Body of pancreas (tissue), 4 donors: ENCODE measurements around the gene NAXE.

Experiments
- POLR2A ChIP-seq, 3 donors: fragments of 450-650 bp; IDR thresholded peaks; one replicate each; pipeline ENCODE4 v1.6.1; 2016; ENCODE audit warnings: antibody characterized with exemption in 3 of 3, mild to moderate bottlenecking in 2 of 3
- TF ChIP-seq, protein P1 (sequence below), 7 experiments: fragments of 450-650 bp in 4 of 7; fragments of 200-600 bp in 3 of 7; sonication (generic) in 3 of 7; IDR thresholded peaks; one replicate each; pipeline ENCODE4 v1.5.1; 2016 to 2019; ENCODE audit warnings: antibody characterized with exemption in 7 of 7

DNA sequence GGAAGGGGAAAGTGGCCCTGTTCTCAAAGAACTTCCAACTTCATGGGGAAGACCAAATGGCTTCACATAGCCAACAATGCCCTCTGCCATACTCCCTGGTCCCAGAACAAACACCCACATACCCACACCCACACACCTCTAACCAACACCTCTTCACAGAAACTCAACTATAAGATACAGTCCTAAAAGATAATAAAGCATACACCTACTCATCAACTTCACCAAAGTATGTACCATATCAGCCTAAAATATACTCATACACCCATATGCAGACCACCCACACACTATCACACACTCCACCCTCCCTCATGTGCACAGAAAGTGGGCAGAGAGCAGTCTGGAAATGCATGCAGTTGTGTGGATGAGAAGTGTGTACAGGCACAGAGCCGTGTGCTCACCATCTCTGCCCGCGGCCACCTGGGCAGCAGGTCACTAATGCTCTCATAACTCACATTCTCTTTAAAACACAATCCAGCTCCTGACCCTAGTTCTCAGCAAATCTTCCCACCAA is 46.9 kb upstream of the NAXE start:
- TF ChIP-seq POLR2A (IDR thresholded peaks at IDR 0.05) = no peak
- TF ChIP-seq, protein P1, sequence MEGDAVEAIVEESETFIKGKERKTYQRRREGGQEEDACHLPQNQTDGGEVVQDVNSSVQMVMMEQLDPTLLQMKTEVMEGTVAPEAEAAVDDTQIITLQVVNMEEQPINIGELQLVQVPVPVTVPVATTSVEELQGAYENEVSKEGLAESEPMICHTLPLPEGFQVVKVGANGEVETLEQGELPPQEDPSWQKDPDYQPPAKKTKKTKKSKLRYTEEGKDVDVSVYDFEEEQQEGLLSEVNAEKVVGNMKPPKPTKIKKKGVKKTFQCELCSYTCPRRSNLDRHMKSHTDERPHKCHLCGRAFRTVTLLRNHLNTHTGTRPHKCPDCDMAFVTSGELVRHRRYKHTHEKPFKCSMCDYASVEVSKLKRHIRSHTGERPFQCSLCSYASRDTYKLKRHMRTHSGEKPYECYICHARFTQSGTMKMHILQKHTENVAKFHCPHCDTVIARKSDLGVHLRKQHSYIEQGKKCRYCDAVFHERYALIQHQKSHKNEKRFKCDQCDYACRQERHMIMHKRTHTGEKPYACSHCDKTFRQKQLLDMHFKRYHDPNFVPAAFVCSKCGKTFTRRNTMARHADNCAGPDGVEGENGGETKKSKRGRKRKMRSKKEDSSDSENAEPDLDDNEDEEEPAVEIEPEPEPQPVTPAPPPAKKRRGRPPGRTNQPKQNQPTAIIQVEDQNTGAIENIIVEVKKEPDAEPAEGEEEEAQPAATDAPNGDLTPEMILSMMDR (IDR thresholded peaks at IDR 0.05) = no peak
